ENCODE results near the gene PNMA6F.
"Not testable (repeated sequence)": the region's sequence is repeated elsewhere in the genome, so short reads cannot be mapped to it uniquely, and the experiment has no call there.

Gene PNMA6F

DNA sequence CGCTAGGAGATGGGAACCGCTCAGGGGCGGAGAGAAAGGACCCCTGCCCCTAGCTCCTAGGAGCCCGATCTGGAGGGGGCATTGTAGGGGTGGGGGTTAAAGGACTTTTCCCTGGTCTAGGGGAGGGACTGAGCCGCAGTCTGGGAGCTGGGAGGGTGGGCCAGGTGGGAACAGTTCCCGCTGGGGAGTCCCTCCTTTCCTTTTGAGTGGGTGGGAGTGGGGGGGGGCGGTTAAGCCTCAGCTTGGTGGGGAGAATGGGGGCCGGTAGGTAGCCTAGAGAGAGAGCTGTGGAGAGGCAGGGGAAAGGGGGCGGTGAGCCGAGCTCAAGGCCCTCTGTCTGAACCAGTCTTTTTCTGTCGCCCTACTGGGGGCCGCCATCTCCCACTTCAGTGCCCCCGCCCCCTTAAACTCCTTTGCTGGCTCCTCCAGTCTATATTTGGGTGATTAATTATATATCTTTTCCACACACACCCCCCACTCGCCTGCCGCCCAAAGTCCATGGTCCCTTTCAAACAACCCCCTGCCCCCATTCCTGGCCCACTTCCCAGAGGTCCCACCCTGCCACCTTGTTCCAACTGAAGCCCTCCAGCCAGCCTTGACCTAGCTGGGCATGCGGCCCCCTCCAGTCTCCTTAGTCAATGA lies 13.2 kb upstream of the PNMA6F start:
- DNase-seq = no peak

GRCh38 chrX:153333821-153334653 lies 12.5 kb upstream of the PNMA6F start, which contains the start of gene ZNF275:
Gene ZNF275 (plus strand): TSS chrX:153334153. CDS start chrX:153336680, 2,527 bp downstream.
- peak; percentile 69 to 71 for DNase-seq

GRCh38 chrX:153333266-153333665 lies 11.7 kb upstream of the PNMA6F start:
- no peak for DNase-seq

DNA sequence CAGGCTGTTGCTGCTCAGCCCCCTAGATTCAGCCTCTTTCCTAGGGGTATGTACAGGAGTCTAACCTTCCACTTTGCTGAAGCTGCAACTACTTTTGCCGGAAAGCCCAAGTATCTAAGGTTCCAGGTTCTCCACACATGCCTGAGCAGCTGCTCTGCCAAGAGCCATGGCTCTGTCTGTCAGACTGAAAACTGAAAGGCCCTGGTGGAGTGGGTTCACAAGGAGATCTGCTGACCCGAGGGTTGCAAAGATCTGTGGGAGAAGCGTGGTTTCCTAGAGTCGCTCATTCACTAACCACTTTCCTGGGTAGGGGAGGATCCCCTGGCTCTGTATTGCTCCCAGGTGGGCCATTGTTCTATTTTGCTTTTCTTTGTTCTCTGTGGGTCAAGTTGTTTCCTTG lies 6.0 kb upstream of the PNMA6F start:
- DNase-seq = no peak

DNA sequence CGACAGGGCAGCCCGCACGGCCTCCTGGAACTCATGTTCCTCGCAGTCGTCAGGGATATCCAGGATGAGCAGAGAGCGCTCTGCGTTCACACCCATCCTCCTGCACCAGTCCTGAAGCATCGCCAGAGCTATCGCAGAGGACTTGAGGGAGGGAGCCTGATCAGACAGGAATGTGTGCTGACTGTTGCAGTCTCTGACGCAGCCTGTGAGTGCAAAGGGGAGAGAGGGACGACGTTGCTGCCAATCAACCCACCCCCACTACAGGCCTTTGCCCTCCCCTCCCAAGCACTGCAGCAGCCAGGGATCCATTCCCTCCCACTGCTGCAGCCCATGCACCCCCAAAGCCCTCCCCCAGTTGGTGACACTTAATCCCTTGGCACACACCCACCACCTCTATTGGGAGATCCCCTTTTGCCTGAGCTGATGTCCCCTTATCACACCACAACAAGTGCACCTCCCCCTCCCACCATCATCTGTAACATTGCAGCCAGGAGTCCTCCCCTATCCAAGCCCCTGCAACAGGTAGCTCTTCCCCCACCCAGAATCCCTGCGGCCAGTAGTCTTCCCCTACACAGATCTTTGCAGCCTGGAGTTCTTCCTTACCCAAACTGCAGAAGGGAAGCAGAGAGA lies 897 bp downstream of the PNMA6F start:
- no peak for DNase-seq

- DNase-seq = not testable (repeated sequence)
These were observed 1.5 kb downstream of the PNMA6F start for GRCh38 chrX:153320047-153320443.

GRCh38 chrX:153319295-153320046 lies 2.1 kb downstream of the PNMA6F start:
- no peak for DNase-seq

GRCh38 chrX:153318811-153319210 lies 2.8 kb downstream of the PNMA6F start:
- no peak for DNase-seq

DNA sequence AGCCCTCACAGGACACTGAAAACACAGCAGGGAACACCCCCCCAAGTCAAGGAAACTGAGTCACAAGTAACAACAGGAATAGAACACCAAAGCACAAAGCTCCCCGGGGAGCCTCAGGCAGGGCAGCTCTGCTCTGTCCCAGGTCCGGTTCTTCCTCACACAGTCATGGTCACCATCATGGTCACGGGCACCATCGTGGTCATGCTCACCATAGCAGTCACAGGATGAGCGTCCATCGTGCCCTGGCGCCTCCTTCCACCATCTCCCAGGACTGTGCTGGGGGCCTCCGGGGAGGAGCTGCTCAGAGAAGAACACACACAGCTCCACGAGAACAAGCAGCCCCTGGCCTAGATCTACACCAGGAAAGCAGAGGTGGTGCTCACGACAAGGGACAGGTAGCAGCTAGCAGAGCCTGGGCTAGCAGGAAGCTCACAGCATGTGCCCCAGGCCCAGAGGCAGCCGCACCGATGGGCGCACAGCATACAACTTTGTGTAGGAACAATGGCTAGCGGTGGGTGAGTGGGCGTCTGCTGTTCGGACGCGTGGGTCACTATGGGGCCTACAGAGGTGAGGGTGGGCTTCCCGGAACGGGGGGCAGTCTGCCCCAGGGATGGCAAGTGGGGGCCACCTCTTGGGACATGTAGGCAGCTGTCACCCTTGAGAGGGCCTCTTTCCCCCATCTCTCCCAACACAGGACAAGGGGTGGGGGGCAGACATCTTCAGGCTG lies 3.4 kb downstream of the PNMA6F start:
- no peak for DNase-seq

GRCh38 chrX:153317306-153317705 lies 4.3 kb downstream of the PNMA6F start:
- DNase-seq = no peak

DNA sequence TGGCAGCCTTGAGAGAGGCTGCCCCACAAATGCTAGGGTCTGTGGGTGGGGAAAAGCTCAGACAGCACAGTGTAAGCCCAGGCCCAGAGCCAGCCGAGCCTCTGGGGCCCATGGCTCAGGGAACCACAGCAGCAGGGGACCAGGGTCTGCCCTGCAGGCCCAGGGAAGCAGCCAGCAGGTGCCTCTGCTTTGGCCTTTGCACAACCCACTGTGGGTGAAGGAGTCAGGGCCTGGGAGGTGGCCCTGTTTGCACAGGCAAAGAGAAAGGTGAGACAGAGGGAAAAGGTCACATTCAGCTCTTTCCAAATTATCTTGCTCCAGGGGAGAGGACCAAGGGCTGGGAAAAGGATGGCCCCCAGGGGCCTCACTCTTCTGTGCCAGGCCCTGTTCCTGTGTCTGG lies 8.7 kb downstream of the PNMA6F start:
- no peak for DNase-seq

DNA sequence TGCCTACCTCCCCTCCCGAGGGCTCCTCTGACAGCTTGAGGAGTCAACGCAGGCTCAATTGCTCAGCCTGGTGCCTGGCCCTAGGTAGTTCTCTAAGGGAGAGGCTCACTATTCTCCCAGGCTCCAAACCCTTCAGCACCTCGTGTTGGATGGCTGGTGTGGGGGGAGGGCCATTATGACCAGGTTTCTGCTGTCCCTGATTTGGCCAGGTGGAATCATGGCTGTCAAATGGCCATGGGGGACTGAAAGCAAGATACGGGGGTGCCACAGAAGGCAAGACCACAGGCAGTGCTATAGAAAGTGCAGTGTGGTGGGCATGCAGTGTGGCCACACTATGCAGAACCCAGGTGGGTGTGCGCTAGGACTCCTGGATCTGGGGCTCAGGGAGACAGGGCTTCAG lies 9.5 kb downstream of the PNMA6F start:
- DNase-seq = no peak

DNA sequence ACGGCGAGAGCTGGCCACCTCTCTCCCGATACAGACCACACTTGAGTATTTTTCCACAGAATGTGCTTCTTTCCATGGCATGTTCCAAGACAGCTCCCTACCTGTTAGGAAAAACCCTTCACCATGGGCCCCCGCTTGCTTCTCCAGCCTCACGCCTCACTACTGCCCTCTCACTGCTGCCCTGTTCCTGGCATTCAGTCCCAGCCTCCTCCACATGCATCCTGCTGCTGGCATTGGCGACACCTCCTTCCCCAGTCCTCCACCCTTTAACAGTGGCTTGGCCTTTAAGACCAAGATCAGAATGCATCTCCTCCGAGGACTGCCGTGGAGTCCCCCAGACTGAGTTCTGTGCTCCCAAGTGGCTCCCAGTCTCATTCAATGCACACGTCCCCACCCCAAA lies 10.7 kb downstream of the PNMA6F start:
- DNase-seq = no peak

GRCh38 chrX:153307276-153308178 lies 14.0 kb downstream of the PNMA6F start:
- DNase-seq = no peak

GRCh38 chrX:153306527-153307115 lies 14.9 kb downstream of the PNMA6F start:
- DNase-seq = no peak

DNA sequence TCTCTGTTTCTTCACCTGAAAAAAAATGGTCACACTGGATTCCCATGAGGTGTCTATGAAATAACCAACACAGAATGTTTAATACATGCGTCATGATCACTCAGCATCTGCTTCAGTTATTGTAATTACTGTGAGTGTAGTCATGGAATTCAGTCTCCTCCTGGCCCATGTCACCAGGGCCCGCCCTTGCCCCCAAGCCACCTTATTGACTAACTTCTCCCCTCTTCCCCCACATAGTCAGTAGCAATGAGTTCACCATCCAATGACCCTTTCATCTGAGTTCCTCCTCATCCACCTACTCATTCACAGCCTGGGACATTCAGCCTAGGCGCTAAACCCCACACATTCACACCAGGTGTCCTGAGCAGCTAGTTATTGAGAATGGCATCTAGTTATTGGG lies 15.6 kb downstream of the PNMA6F start:
- DNase-seq = no peak

- DNase-seq = no peak
These were observed 16.4 kb downstream of the PNMA6F start for GRCh38 chrX:153304988-153305736.

DNA sequence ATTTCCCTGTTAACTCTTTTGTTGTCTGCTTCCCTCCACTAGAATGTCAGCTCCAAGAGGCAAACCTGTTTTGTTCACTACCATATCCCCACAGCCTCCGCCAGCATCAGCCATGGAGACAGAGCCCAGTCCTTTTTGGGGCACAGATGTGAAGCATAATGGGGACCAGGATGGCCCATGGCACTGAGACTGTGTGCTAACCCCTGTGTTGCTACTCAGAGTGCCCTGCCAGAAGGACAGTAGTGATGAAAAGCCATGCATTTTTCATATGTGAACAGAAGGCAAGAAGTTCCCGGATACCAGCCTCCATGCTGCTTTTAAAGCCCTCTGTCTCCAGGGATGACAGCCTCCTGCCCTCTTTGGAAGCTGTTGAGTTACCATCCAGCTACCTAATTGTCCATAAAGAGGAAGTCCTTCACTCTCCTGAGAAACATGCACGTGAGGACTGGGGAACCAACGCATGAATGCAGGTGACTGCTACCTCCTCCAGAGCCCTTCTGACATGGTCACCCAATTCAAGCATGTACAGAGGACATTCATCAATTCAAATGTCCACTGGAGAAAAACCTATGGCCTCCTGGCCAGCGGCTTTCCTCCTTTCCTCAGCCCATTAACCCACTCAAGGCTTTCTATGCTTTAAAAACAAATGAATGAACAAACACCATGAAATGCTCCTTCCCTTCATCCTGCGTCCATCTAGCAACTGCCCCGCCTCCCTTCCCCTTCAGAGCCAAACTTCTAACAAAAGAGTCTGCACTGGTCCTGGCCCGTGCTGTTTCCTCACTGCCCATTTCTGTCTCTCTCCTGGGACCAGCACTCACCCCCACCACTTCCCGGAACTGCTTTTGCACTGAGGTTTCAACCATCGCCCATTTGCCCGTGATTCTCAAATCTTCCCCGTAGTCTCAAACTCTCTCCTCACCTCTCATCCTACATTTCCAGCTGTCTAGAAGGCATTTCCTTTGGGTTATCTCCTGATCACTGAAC lies 18.0 kb downstream of the PNMA6F start:
- no peak for DNase-seq

- no peak for DNase-seq
These were observed 18.8 kb downstream of the PNMA6F start for GRCh38 chrX:153302796-153303195.
